IPS-18a (cell line): ENCODE results near the gene NABP1.

ENCODE experiments used
- H3K27ac ChIP-seq: one replicate; pipeline ENCODE4 v1.5.1; 2013; ENCODE audit warnings: low read length
- H3K27me3 ChIP-seq: one replicate; pipeline ENCODE4 v1.6.1; 2013; ENCODE audit warnings: mild to moderate bottlenecking, low read length; ENCODE audit not compliant: control insufficient read depth, insufficient read depth
- H3K36me3 ChIP-seq: one replicate; pipeline ENCODE4 v1.6.1; 2013; ENCODE audit warnings: low read depth, low read length; ENCODE audit not compliant: control insufficient read depth
- H3K4me1 ChIP-seq: one replicate; pipeline ENCODE4 v1.6.1; 2013; ENCODE audit warnings: low read depth, low read length; ENCODE audit not compliant: control insufficient read depth
- H3K4me3 ChIP-seq: one replicate; pipeline ENCODE4 v1.5.1; 2013; ENCODE audit warnings: low read length
- H3K9ac ChIP-seq: one replicate; pipeline ENCODE4 v1.6.1; 2013; ENCODE audit warnings: mild to moderate bottlenecking, low read length, moderate library complexity
- H3K9me3 ChIP-seq: one replicate; pipeline ENCODE4 v1.6.1; 2013; ENCODE audit warnings: low read depth, low read length; ENCODE audit not compliant: control insufficient read depth

NABP1 gene, protein sequence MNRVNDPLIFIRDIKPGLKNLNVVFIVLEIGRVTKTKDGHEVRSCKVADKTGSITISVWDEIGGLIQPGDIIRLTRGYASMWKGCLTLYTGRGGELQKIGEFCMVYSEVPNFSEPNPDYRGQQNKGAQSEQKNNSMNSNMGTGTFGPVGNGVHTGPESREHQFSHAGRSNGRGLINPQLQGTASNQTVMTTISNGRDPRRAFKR

DNA sequence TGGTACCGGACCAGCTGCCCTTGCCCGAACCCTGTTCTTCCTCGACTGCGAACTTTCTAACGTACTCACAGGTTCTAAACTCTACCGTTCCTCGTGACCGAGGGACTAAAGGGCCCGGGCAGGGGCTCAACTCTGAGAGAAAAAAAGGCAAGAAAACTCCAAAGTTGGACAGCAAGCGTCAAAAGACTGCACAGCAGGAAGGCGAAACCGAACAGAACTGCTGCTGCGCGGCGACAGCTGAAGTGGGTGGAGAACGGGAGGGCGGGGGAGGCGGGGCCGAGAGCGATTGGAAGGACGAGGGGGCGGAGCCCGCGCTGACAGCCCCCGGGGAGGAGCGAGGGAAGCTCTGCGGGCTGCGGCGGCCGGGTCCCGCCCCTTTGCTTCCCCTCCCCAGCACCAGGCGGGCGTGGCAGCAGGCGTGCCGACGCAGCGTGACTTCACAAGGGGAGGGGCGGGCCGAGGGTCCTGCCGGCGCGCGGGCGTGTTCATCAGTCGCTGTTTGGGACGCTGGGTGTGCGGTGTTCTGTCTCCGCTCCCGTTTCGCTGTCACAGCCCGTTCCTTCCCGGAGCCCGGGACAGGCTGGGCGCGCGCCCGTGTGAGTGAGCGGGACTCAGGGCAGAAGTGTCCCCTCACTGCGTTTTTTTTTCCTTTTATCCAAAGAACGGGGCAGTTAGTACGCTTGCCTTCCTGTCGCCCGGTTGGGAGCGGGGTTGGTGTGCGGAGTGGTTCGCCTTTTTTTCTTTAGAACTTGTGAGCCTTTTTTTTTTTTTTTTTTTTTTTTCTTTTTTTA is at the start of gene NABP1:
Gene NABP1 (plus strand): TSS at position 491 of the 791 bp plus-strand sequence. CDS start 479 bp downstream, outside the sequence.
- peaks cover 9% of the 10 kb centered on the region for H3K4me1 ChIP-seq
- peak within 1 kb of the TSS; percentile 52 for H3K9ac ChIP-seq
- H3K27ac ChIP-seq = no peak within 1 kb of the TSS

DNA sequence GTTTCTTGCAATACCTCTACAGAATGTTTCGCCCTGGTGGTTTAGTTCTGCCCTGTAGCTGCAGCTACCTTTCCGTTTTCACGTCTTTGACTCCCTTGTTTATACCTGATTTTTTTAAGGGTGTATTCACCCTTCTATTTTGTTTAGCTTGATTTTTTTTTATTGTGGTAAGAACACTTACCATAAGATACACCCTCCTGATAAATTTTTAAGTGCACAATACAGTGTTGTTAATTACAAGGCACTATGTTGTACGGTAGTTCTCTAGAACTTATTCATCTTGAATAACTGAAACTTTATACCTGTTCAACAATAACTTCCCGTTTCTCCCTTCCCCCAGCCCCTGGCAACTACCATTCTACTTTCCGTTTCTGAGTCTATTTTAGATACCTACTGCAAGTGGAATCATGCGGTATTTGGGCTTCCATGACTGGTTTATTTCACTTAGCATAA is 48.9 kb upstream of the NABP1 start:
- no peak overlapping the region for H3K9ac ChIP-seq
- H3K9me3 ChIP-seq = no peaks in the 10 kb centered on the region
- no peaks in the 10 kb centered on the region for H3K4me1 ChIP-seq
- no peaks in the 10 kb centered on the region for H3K36me3 ChIP-seq
- no peaks in the 10 kb centered on the region for H3K27me3 ChIP-seq
- H3K4me3 ChIP-seq = no peak overlapping the region
- no peak overlapping the region for H3K27ac ChIP-seq

More for the DNA sequence above, at the start of gene NABP1:
- H3K4me3 ChIP-seq = peak within 1 kb of the TSS; percentile 96
- H3K36me3 ChIP-seq = no peaks in the 10 kb centered on the region
- peaks cover 24% of the 10 kb centered on the region for H3K27me3 ChIP-seq
- no peaks in the 10 kb centered on the region for H3K9me3 ChIP-seq

DNA sequence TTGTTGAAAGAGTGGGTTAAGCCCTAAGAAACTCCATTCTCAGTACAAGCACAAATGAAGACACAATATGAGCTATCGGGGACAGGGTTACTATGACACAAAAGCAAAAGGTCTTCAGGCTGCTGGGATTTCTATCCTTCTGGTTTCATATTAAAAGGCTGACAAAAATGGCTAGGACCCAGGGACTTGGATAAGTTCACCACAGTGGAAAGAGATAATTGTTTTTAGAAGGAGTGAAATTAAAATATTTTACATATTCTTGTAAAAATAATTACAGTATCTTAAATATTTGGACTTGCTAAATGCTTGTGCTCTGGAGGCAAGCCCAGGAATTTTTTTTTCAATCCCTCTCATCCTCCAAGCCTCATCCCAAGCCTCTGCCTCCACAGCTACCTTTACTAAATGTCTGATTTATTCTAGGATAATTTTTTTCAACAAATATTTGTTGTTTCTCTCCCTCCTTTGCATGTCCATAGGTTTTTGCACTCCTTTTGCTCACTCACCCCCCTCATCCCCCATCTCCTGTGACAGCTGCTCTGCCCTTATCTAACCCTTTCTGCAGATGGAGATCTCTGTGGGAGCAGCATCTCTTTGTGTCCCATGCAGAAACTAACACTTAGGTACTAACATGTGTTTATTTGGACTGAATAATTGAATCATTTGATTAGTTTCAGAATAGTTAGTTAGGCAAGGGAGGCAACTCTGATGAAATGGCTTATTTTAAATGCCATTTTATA is 47.8 kb upstream of the NABP1 start:
- Histone ChIP-seq H3K4me3 (no peak overlapping the region), H3K36me3 (no peaks in the 10 kb centered on the region), H3K4me1 (no peaks in the 10 kb centered on the region), H3K27me3 (no peaks in the 10 kb centered on the region), H3K27ac (no peak overlapping the region), H3K9me3 (no peaks in the 10 kb centered on the region), H3K9ac (no peak overlapping the region)

DNA sequence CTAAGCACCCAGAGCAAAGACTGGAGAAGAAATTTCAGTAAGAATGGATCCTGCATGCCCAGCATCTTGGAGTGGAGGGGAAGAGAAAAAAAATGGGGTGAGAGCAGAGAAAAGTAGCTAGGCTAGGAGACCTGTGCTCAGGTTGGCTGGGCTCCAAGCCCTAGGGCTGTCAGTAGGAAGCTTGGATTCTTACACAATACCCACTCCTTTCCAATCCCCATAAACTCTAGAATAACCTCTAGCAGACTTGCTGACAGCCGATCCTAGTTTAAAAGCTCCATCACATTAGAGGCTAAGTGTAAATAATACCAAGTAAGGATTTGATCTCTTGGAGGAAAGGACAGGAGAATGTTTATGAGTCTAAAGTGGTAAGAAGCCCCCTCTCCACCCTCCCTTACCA is 46.2 kb upstream of the NABP1 start:
- Histone ChIP-seq H3K36me3 (no peaks in the 10 kb centered on the region), H3K9ac (no peak overlapping the region), H3K4me1 (no peaks in the 10 kb centered on the region), H3K27me3 (no peaks in the 10 kb centered on the region), H3K4me3 (no peak overlapping the region), H3K9me3 (no peaks in the 10 kb centered on the region), H3K27ac (no peak overlapping the region)

DNA sequence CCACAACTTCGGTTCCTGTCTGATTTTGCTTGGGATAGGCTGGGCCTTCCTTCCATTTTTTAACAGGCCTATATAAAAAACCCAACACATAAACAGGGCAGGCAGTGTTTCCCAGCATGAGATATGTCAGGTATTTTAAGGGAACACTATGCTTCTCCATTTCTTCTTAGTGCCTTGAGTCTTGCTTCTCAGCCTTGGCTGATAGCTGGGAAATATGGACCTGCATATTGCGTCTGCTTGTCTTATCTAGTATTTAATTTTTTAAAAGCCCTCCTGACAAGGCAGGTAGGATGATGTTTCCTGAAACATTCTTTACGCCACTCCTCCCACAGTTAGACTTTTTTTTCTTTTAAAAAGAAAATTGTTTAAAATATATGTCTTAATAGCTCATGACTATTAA is 45.5 kb upstream of the NABP1 start:
- Histone ChIP-seq H3K27ac (no peak overlapping the region), H3K9ac (no peak overlapping the region), H3K27me3 (no peaks in the 10 kb centered on the region), H3K4me1 (no peaks in the 10 kb centered on the region), H3K36me3 (no peaks in the 10 kb centered on the region), H3K4me3 (no peak overlapping the region), H3K9me3 (no peaks in the 10 kb centered on the region)

DNA sequence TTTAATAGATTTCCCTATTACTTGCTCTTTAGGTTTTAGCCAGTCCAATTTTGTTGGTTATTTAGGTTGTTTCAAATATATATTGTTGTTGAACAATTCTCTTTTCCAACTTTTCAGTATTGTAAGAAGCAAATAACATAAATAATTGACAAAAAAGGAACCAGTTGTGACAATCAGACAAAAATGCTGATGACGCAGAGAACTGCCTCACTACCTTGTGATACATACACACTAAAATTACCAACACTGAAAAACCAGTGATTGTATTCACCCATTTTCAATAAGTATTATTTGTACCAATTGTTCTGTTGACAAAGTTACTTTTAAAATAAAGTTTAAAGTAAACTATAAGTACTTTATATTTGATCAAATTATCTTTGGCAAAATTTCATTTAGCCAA is 43.1 kb upstream of the NABP1 start:
- Histone ChIP-seq H3K27ac (no peak overlapping the region), H3K4me3 (no peak overlapping the region), H3K27me3 (no peaks in the 10 kb centered on the region), H3K9ac (no peak overlapping the region), H3K36me3 (no peaks in the 10 kb centered on the region), H3K4me1 (peaks cover 6% of the 10 kb centered on the region), H3K9me3 (no peaks in the 10 kb centered on the region)

DNA sequence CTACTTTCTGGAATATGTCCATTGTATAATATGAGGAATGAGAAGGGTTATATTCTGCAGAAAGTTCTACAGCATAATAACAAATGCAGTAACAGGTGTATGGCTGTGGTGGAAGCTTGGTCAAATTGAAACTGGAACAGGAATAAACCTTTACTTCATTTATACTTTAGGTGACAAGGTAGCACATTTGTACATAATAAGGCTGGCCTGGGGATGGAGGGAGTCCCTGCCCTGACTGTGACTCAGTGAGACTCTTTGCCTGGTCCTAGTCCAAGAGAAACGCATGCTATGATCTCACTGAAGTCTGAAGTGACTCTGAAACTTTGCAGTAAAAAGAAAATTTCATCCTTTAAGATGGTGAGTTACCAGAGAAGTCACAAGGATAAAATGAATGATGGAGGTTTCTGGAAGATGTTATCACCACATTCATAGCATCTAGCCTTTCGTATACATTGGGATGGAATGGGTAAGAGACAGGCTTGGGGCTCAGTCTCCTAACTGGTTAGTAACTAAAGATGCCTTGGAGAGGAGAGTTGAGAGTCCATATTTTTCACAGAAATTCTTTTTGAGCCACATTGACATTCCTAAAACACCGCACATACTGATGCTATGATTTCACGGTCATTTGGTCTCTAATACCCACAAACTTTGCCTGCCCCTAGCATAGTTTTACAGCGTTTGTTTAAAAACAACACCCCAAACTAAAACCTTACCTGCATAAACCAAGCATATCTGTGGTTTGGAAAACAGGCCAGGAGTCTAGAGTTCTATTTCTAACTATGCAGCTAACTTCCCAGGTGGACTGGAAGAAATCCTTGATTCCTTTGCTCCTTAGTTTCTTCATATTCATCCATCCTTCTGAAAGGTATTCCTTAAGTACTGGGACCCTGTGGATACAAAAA is 42.4 kb upstream of the NABP1 start:
- Histone ChIP-seq H3K4me1 (peaks cover 6% of the 10 kb centered on the region), H3K9ac (no peak overlapping the region), H3K36me3 (no peaks in the 10 kb centered on the region), H3K27ac (no peak overlapping the region), H3K27me3 (no peaks in the 10 kb centered on the region), H3K4me3 (no peak overlapping the region), H3K9me3 (no peaks in the 10 kb centered on the region)

DNA sequence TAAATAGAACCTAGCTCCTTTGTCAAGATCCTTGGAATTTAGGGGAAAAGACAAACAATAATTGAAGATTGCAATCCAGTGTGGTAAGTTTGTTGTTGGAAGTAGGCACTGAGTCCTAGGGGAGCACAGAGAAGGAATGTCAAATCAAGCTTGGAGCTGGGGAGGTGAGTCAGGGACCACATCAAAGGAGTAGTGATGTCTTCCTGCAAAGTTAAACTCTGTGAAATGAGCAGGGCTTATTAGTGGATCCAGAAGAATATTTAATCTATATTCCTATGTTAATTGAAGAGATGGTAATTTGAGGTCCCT is 41.7 kb upstream of the NABP1 start:
- Histone ChIP-seq H3K9ac (no peak overlapping the region), H3K4me1 (peaks cover 6% of the 10 kb centered on the region), H3K9me3 (no peaks in the 10 kb centered on the region), H3K4me3 (no peak overlapping the region), H3K36me3 (no peaks in the 10 kb centered on the region), H3K27me3 (no peaks in the 10 kb centered on the region), H3K27ac (no peak overlapping the region)

DNA sequence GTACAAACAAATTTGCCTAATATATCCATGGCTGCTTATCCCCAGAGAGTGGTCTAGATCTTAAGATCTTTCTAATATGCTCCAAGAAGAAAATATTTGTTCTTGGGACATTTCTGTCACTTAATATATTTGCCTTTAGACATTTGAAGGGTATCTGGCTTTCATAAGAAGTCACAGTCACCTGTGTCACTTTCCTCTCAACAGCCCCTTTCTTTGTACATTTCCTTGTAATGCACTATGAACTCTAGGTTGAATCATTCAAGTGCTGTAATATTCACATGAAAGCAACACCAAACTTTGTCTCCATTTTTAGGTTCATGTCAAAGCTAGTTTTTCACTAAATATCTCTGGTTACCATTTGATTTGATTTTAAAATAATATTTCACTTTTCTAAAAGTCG is 41.4 kb upstream of the NABP1 start:
- Histone ChIP-seq H3K27me3 (no peaks in the 10 kb centered on the region), H3K4me1 (peaks cover 6% of the 10 kb centered on the region), H3K27ac (no peak overlapping the region), H3K36me3 (no peaks in the 10 kb centered on the region), H3K9me3 (no peaks in the 10 kb centered on the region), H3K9ac (no peak overlapping the region), H3K4me3 (no peak overlapping the region)

DNA sequence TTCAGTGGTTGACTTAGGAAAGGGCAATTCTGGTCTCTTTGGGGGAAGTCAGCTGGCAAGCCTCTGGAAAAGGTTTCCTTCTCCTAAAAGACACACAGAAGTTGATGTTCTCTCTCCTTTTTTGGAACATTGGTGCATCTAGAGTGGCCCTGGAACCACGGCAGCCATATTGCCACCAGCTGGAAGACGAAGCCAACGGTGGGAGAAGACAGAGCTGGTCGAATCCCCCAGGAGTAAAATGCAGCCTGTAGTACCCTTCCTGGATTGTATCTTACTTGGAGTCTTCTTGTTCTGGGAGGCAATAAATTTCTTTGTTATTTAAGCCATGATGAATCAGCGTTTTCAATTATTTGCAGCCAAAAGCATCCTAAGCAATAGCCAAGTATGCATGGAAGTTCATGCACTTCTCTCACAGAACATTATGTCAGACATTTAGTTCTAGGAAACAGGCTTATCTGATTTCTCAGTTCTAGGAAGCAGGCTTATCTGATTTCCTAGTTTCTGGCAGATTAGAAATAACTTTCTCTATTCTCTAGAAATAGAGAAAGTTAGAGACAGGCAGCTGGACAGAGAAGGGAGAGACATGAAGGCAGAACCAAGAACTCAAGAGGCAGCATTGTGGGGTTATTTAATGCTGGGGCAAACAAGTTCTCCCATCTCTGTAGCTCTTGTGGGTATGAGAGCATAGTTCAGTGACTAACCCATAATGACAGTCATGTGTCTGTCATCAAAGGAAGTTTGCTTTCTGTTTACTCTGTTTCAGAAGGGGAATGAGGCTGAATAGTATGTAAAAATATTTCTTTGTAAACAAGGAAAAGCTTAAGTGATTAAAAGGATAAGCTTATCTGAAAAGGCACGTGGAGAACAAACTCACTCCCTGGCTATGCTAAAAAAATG is 40.5 kb upstream of the NABP1 start:
- Histone ChIP-seq H3K9ac (no peak overlapping the region), H3K9me3 (no peaks in the 10 kb centered on the region), H3K4me3 (no peak overlapping the region), H3K27ac (no peak overlapping the region), H3K27me3 (no peaks in the 10 kb centered on the region), H3K36me3 (no peaks in the 10 kb centered on the region), H3K4me1 (peaks cover 6% of the 10 kb centered on the region)
